ENCODE results near the gene SLC44A4.

DNA sequence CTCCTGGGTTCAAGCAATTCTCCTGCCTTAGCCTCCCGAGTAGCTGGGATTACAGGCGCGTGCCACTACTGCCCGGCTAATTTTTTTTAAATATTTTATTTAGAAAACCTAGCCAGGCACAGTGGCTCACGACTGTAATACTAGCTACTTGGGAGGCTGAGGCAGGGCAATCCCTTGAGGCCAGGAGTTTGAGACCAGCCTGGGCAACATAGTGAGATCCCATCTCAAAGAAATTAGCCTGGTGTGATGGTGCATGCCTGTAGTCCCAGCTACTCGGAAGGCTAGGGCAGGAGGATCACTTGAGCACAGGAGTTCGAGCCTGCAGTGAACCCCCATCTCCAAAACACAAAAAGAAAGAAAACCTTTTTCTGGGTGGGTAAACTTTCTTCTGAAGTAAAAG is 2.4 kb downstream of the SLC44A4 start:
- TF ChIP-seq RXRA (IDR thresholded peaks at IDR 0.05) (no peak), YY1 (IDR thresholded peaks at IDR 0.05) (no peak)
